Common myeloid progenitor, CD34-positive (primary cell): ENCODE results near the gene SNX19.

Experiments used
- CTCF ChIA-PET: fragments of 350-600 bp; sonication (Branson Sonifier 250); formaldehyde crosslinking; loops from one replicate; lab custom pipeline; 2021; ENCODE audit warnings: antibody characterized with exemption; lab: Charles Lee
- POLR2A ChIA-PET: fragments of 350-600 bp; sonication (Branson Sonifier 250); formaldehyde crosslinking; loops from one replicate; lab custom pipeline; 2021; ENCODE audit warnings: antibody characterized with exemption; lab: Charles Lee
- DNase-seq, 3 donors: peaks; one replicate each; pipeline versions ENCODE4 v3.0.0 to v3.0.0-alpha.2; 2013
- H3K27ac ChIP-seq, 2 experiments: 1 replicate in 1 of 2; 2 replicates in 1 of 2; pipeline ENCODE4 v1.7.0; 2013; ENCODE audit warnings: inconsistent platforms in 2 of 2, low read length in 2 of 2, mild to moderate bottlenecking in 2 of 2, low read depth in 1 of 2, moderate library complexity in 1 of 2; ENCODE audit not compliant: severe bottlenecking in 2 of 2, insufficient read depth in 1 of 2, poor library complexity in 1 of 2
- H3K27me3 ChIP-seq, 5 experiments: replicated peaks in 2 of 5; 1 replicate in 3 of 5; 2 replicates in 2 of 5; pipeline versions ENCODE4 v1.6.1 to v1.7.0; 2013; ENCODE audit warnings: low read length in 4 of 5, mild to moderate bottlenecking in 2 of 5, moderate library complexity in 2 of 5, inconsistent platforms in 1 of 5; ENCODE audit not compliant: insufficient read depth in 5 of 5, control insufficient read depth in 4 of 5
- H3K36me3 ChIP-seq, 4 experiments: 1 replicate in 2 of 4; 2 replicates in 2 of 4; pipeline versions ENCODE4 v1.6.1 to v1.7.0; 2013; ENCODE audit warnings: low read length in 3 of 4, control low read depth in 1 of 4, mild to moderate bottlenecking in 1 of 4; ENCODE audit not compliant: control insufficient read depth in 4 of 4, insufficient read depth in 4 of 4
- H3K4me1 ChIP-seq, 4 experiments: 1 replicate in 3 of 4; 2 replicates in 1 of 4; pipeline versions ENCODE4 v1.6.1 to v1.7.1; 2013; ENCODE audit warnings: low read length in 3 of 4, mild to moderate bottlenecking in 3 of 4, control low read depth in 1 of 4, inconsistent platforms in 1 of 4, moderate library complexity in 1 of 4; ENCODE audit not compliant: control insufficient read depth in 4 of 4, insufficient read depth in 4 of 4; ENCODE audit errors: control extremely low read depth in 1 of 4
- H3K4me3 ChIP-seq, 7 experiments: 1 replicate in 4 of 7; 2 replicates in 3 of 7; pipeline versions ENCODE4 v1.5.1 to v1.7.0; 2013; ENCODE audit warnings: mild to moderate bottlenecking in 7 of 7, low read length in 6 of 7, moderate library complexity in 6 of 7, inconsistent platforms in 2 of 7, low read depth in 2 of 7, control low read depth in 1 of 7; ENCODE audit not compliant: insufficient read depth in 4 of 7, control insufficient read depth in 1 of 7; ENCODE audit errors: extremely low read depth in 1 of 7
- H3K9me3 ChIP-seq, 5 experiments: 1 replicate in 4 of 5; 2 replicates in 1 of 5; pipeline versions ENCODE4 v1.6.1 to v1.7.1; 2013; ENCODE audit warnings: low read length in 4 of 5, mild to moderate bottlenecking in 2 of 5, inconsistent platforms in 1 of 5, low read depth in 1 of 5, moderate library complexity in 1 of 5; ENCODE audit not compliant: control insufficient read depth in 4 of 5, insufficient read depth in 2 of 5; ENCODE audit errors: control extremely low read depth in 1 of 5
- WGBS: methylation state at CpG from one replicate; pipeline ENCODE4 v1.1.5; 2013; ENCODE audit not compliant: insufficient coverage; 5-methylcytosine and 5-hydroxymethylcytosine counted together

SNX19 gene

GRCh38 chr11:130868721-130869390, 47.4 kb downstream of the SNX19 start:
- Histone ChIP-seq H3K36me3 (peaks cover 6 to 37% (median 20%) of the 10 kb centered on the region in 4 experiments), H3K4me1 (no peaks in the 10 kb centered on the region), H3K4me3 (no peak overlapping the region), H3K27ac (no peak overlapping the region), H3K9me3 (no peaks in the 10 kb centered on the region), H3K27me3 (no peaks in the 10 kb centered on the region)
- WGBS: 82% methylated on average over 7 of the region's 7 CpGs
- ChIA-PET CTCF (interaction anchor here (1.0 to 16.2 kb wide), 3 partner anchors 8 to 656 kb away, joined by 3 to 362 read pairs (median 64); partner anchors contain the start of gene ADAMTS8), POLR2A (interaction anchor here (0.6 kb wide), 1 partner anchor 42 kb away, joined by 3 read pairs; no protein-coding TSS in a partner anchor)
- no peak for DNase-seq

DNA sequence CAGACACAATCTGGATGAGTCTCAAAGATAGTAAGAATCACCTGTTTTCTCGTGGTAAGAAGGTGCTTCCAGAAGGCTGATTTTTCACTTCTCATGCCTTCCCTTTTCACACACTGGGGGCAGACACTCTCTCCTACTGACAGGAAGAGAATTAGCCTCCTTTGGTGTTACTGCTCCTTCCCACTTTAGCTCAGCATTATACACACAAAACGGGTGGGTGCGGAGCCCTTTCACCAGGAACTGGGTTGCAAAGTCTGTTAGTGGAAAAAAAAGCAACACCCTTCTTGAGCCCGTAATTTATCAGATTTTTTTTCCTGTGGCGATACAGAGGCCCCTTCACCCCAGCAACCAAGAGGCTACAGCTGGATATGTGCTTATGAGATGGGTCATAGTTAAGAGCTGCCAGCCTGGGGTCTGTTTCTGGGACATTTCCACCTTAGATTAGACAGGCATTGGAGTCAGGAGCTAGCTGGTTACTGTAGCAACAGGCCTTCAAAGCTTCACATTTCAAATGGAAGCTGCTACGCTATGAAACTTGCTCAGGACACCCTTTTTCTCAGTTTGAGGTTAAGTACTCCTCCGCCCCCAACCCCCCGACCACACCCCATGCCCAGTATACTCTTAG, 48.1 kb downstream of the SNX19 start:
- ChIA-PET POLR2A (no interaction called here), CTCF (interaction anchor here (1.0 to 16.2 kb wide), 3 partner anchors 10 to 656 kb away, joined by 3 to 362 read pairs (median 5); partner anchors contain the start of gene ADAMTS8)
- Histone ChIP-seq H3K27ac (no peak overlapping the region), H3K4me3 (no peak overlapping the region), H3K4me1 (no peaks in the 10 kb centered on the region), H3K27me3 (no peaks in the 10 kb centered on the region), H3K36me3 (peaks cover 2 to 31% (median 17%) of the 10 kb centered on the region in 4 experiments), H3K9me3 (no peaks in the 10 kb centered on the region)
- 95% methylated on average over 4 of the region's 8 CpGs for WGBS
- no peak for DNase-seq

GRCh38 chr11:130866831-130867230, 49.4 kb downstream of the SNX19 start:
- no peak overlapping the region for H3K4me3 ChIP-seq
- H3K27me3 ChIP-seq: no peaks in the 10 kb centered on the region
- no peak overlapping the region for H3K27ac ChIP-seq
- CTCF ChIA-PET: interaction anchor here (1.1 to 16.2 kb wide), 5 partner anchors 11 to 434 kb away, joined by 3 to 362 read pairs (median 6); partner anchors contain the start of gene ADAMTS8
- H3K9me3 ChIP-seq: no peaks in the 10 kb centered on the region
- POLR2A ChIA-PET: no interaction called here
- no peak for DNase-seq
- 93% methylated on average over 4 of the region's 4 CpGs for WGBS
- H3K4me1 ChIP-seq: no peaks in the 10 kb centered on the region
- H3K36me3 ChIP-seq: peaks cover 0 to 20% (median 8%) of the 10 kb centered on the region in 4 experiments

GRCh38 chr11:130865774-130866114, 50.5 kb downstream of the SNX19 start:
- H3K4me1 ChIP-seq: peaks cover 0 to 2% (median 0%) of the 10 kb centered on the region in 4 experiments
- H3K27ac ChIP-seq: no peak overlapping the region
- WGBS: 98% methylated on average over 7 of the region's 7 CpGs
- POLR2A ChIA-PET: no interaction called here
- no peaks in the 10 kb centered on the region for H3K9me3 ChIP-seq
- no peak overlapping the region for H3K4me3 ChIP-seq
- no peak for DNase-seq
- peaks cover 0 to 11% (median 5%) of the 10 kb centered on the region in 4 experiments for H3K36me3 ChIP-seq
- no peaks in the 10 kb centered on the region for H3K27me3 ChIP-seq
- CTCF ChIA-PET: interaction anchor here (1.0 to 16.2 kb wide), 2 partner anchors 29 to 433 kb away, joined by 3 to 362 read pairs; partner anchors contain the start of gene ADAMTS8

DNA sequence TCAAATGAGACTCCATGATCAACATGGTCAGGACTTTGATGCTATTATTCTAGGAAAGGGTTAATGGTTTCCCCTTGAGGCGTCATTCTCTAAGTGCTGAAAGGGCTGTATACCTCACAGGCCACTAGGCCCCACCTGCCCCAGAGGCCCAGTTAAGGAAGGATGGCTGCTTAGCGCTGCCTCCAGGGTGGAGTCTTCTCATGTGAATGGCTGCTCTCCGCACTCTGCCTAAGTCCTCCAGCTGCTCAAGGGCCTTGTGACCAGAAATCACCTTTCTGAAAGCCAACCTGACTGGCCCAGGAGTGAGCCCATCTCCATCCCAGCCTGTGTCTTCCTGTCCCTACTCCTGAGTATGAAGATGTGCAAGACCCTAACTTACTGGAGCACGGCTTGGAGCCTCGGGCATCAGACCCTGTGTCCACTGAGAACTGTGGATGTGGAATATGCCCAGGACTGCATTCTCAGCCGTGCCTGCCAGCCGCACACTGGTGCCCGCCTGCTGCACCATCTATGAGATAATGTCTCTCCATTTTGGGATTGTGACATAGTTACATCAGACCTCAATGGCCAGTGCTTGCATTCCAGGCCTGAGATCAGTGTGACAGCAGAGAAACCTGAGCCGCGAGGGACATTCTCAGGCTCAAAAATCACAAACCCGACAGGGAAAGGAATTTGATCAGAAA, 51.0 kb downstream of the SNX19 start:
- H3K4me3 ChIP-seq: no peak overlapping the region
- DNase-seq: no peak
- H3K27me3 ChIP-seq: no peaks in the 10 kb centered on the region
- H3K4me1 ChIP-seq: peaks cover 0 to 2% (median 0%) of the 10 kb centered on the region in 4 experiments
- POLR2A ChIA-PET: no interaction called here
- no peak overlapping the region for H3K27ac ChIP-seq
- 93% methylated on average over 11 of the region's 11 CpGs for WGBS
- CTCF ChIA-PET: interaction anchor here (1.0 to 16.2 kb wide), 3 partner anchors 13 to 432 kb away, joined by 3 to 362 read pairs (median 4); partner anchors contain the start of gene ADAMTS8
- peaks cover 0 to 7% (median 2%) of the 10 kb centered on the region in 4 experiments for H3K36me3 ChIP-seq
- no peaks in the 10 kb centered on the region for H3K9me3 ChIP-seq

GRCh38 chr11:130861902-130862860, 54.1 kb downstream of the SNX19 start:
- 24% methylated on average over 28 of the region's 30 CpGs for WGBS
- CTCF ChIA-PET: interaction anchor here (0.6 to 16.2 kb wide), 32 partner anchors 10 to 704 kb away, joined by 3 to 362 read pairs (median 4); partner anchors contain the start of genes ADAMTS8 and SNX19
- Histone ChIP-seq H3K27ac (no peak overlapping the region), H3K9me3 (no peaks in the 10 kb centered on the region), H3K36me3 (no peaks in the 10 kb centered on the region), H3K4me1 (peaks cover 0 to 2% (median 0%) of the 10 kb centered on the region in 4 experiments), H3K4me3 (no peak overlapping the region), H3K27me3 (no peaks in the 10 kb centered on the region)
- DNase-seq: peak; percentile 94 to 96 (median 94)
- POLR2A ChIA-PET: no interaction called here
